ENCODE results near the gene ZRANB3.

Gene ZRANB3

GRCh38 chr2:135164431-135164830 is 366.6 kb downstream of the ZRANB3 start:
- TF ChIP-seq EZH2phosphoT487 (IDR thresholded peaks at IDR 0.05; ENCODE audit: borderline replicate concordance) (no peak), CTCF (conservative IDR thresholded peaks at IDR 0.05; ENCODE audit: low read length) (no peak)
- no peak overlapping the region for H3K9ac ChIP-seq (ENCODE audit: low read depth, low read length, poor library complexity, severe bottlenecking)
- no peaks in the 10 kb centered on the region for H3K79me2 ChIP-seq (ENCODE audit: insufficient read depth, low read length)
- no peak overlapping the region for H3K4me2 ChIP-seq (ENCODE audit: low read depth, low read length, poor library complexity, severe bottlenecking)
- H3K4me1 ChIP-seq (ENCODE audit: insufficient read depth, low read length, poor library complexity, severe bottlenecking) = no peaks in the 10 kb centered on the region
- H3F3A ChIP-seq (ENCODE audit: low read depth) = no peaks in the 10 kb centered on the region
- no peak overlapping the region for H3K4me3 ChIP-seq (ENCODE audit: low read length, poor library complexity, severe bottlenecking)
- H3K36me3 ChIP-seq (ENCODE audit: insufficient read depth, low read length) = peaks cover 59% of the 10 kb centered on the region; the same call in 1 of the 2 replicates
- no peak overlapping the region for H2AFZ ChIP-seq (ENCODE audit: low read length)
- H3K27me3 ChIP-seq (ENCODE audit: insufficient read depth, low read length, poor library complexity, severe bottlenecking) = no peaks in the 10 kb centered on the region
- H3K9me3 ChIP-seq (ENCODE audit: insufficient read depth, low read depth, low read length) = no peaks in the 10 kb centered on the region
- no peaks in the 10 kb centered on the region for H4K20me1 ChIP-seq (ENCODE audit: insufficient read depth, low read length, poor library complexity, severe bottlenecking)
- no peaks in the 10 kb centered on the region for H3K9me2 ChIP-seq (replicated peaks; ENCODE audit: low read depth, low read length)

DNA sequence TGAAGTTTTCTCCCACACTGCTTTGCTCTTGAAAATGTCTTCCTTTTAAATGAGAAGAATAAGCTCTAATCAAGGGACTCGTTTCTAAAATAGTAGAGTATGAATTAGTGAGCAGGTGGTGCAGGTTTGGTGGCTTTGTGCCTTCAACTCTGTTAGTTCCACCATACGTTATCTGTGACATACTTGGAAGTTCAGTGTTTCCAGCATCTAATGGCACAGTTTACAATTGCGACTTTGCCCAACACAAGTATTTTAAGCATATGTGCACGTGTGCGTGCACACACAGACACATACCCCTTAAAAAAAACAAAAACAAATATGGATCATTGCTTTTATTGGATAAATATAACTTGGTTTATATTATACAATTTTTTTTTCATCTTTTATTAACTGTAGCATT is 367.1 kb downstream of the ZRANB3 start:
- peaks cover 59% of the 10 kb centered on the region; the same call in 1 of the 2 replicates for H3K36me3 ChIP-seq (ENCODE audit: insufficient read depth, low read length)
- no peak overlapping the region for H3K4me3 ChIP-seq (ENCODE audit: low read length, poor library complexity, severe bottlenecking)
- no peaks in the 10 kb centered on the region for H3F3A ChIP-seq (ENCODE audit: low read depth)
- no peaks in the 10 kb centered on the region for H3K9me2 ChIP-seq (replicated peaks; ENCODE audit: low read depth, low read length)
- H3K9ac ChIP-seq (ENCODE audit: low read depth, low read length, poor library complexity, severe bottlenecking) = no peak overlapping the region
- no peaks in the 10 kb centered on the region for H3K79me2 ChIP-seq (ENCODE audit: insufficient read depth, low read length)
- H3K4me2 ChIP-seq (ENCODE audit: low read depth, low read length, poor library complexity, severe bottlenecking) = no peak overlapping the region
- H3K27me3 ChIP-seq (ENCODE audit: insufficient read depth, low read length, poor library complexity, severe bottlenecking) = no peaks in the 10 kb centered on the region
- no peaks in the 10 kb centered on the region for H3K4me1 ChIP-seq (ENCODE audit: insufficient read depth, low read length, poor library complexity, severe bottlenecking)
- no peaks in the 10 kb centered on the region for H3K9me3 ChIP-seq (ENCODE audit: insufficient read depth, low read depth, low read length)
- no peak overlapping the region for H2AFZ ChIP-seq (ENCODE audit: low read length)
- TF ChIP-seq CTCF (conservative IDR thresholded peaks at IDR 0.05; ENCODE audit: low read length) = no peak
- TF ChIP-seq EZH2phosphoT487 (IDR thresholded peaks at IDR 0.05; ENCODE audit: borderline replicate concordance) = no peak
- no peaks in the 10 kb centered on the region for H4K20me1 ChIP-seq (ENCODE audit: insufficient read depth, low read length, poor library complexity, severe bottlenecking)

- no peak overlapping the region for H3K9ac ChIP-seq (ENCODE audit: low read depth, low read length, poor library complexity, severe bottlenecking)
- H3K4me2 ChIP-seq (ENCODE audit: low read depth, low read length, poor library complexity, severe bottlenecking) = no peak overlapping the region
- no peak overlapping the region for H2AFZ ChIP-seq (ENCODE audit: low read length)
- H3K27me3 ChIP-seq (ENCODE audit: insufficient read depth, low read length, poor library complexity, severe bottlenecking) = no peaks in the 10 kb centered on the region
- no peaks in the 10 kb centered on the region for H4K20me1 ChIP-seq (ENCODE audit: insufficient read depth, low read length, poor library complexity, severe bottlenecking)
- peaks cover 59% of the 10 kb centered on the region; the same call in 1 of the 2 replicates for H3K36me3 ChIP-seq (ENCODE audit: insufficient read depth, low read length)
- no peaks in the 10 kb centered on the region for H3F3A ChIP-seq (ENCODE audit: low read depth)
- no peaks in the 10 kb centered on the region for H3K9me3 ChIP-seq (ENCODE audit: insufficient read depth, low read depth, low read length)
- no peaks in the 10 kb centered on the region for H3K79me2 ChIP-seq (ENCODE audit: insufficient read depth, low read length)
- no peaks in the 10 kb centered on the region for H3K4me1 ChIP-seq (ENCODE audit: insufficient read depth, low read length, poor library complexity, severe bottlenecking)
- H3K4me3 ChIP-seq (ENCODE audit: low read length, poor library complexity, severe bottlenecking) = no peak overlapping the region
- H3K9me2 ChIP-seq (replicated peaks; ENCODE audit: low read depth, low read length) = no peaks in the 10 kb centered on the region
- TF ChIP-seq CTCF (conservative IDR thresholded peaks at IDR 0.05; ENCODE audit: low read length) (no peak), EZH2phosphoT487 (IDR thresholded peaks at IDR 0.05; ENCODE audit: borderline replicate concordance) (no peak)
Measured at GRCh38 chr2:135163306-135163705, 367.7 kb downstream of the ZRANB3 start.
